Mesodermal cell (in vitro differentiated cells): Measurements from ENCODE around the gene ZNF514.

Experiments
- H3K27ac ChIP-seq: 2 replicates; pipeline ENCODE4 v1.7.0; 2013; ENCODE audit warnings: mild to moderate bottlenecking, low read depth, low read length, moderate library complexity; ENCODE audit not compliant: severe bottlenecking
- H3K36me3 ChIP-seq: 2 replicates; pipeline ENCODE4 v1.7.1; 2013; ENCODE audit warnings: mild to moderate bottlenecking, low read length, moderate library complexity; ENCODE audit not compliant: control insufficient read depth, insufficient read depth
- H3K4me1 ChIP-seq: one replicate; pipeline ENCODE4 v1.7.1; 2013; ENCODE audit warnings: mild to moderate bottlenecking, low read length; ENCODE audit not compliant: insufficient read depth, control insufficient read depth, poor library complexity, severe bottlenecking
- H3K4me3 ChIP-seq: 2 replicates; pipeline ENCODE4 v1.7.0; 2013; ENCODE audit warnings: low read length, control low read depth, mild to moderate bottlenecking; ENCODE audit not compliant: insufficient read depth, poor library complexity, severe bottlenecking; ENCODE audit errors: extremely low read depth
- H3K9me3 ChIP-seq: 2 replicates; pipeline ENCODE4 v1.7.1; 2013; ENCODE audit warnings: mild to moderate bottlenecking, low read length, moderate library complexity; ENCODE audit not compliant: control insufficient read depth
- WGBS, 2 experiments: methylation state at CpG; one replicate each; pipeline ENCODE4 v1.1.5; 2013; ENCODE audit warnings: missing lambda C conversion rate in 2 of 2; ENCODE audit not compliant: insufficient coverage in 2 of 2; 5-methylcytosine and 5-hydroxymethylcytosine counted together

Gene ZNF514

GRCh38 chr2:95138702-95139101 lies 20.9 kb downstream of the ZNF514 start:
- Histone ChIP-seq H3K36me3 (peaks cover 2% of the 10 kb centered on the region), H3K4me3 (no peak overlapping the region), H3K9me3 (peaks cover 16% of the 10 kb centered on the region), H3K4me1 (no peaks in the 10 kb centered on the region), H3K27ac (no peak overlapping the region)
- 40 to 90% methylated on average over 1 of the region's 1 CpG for WGBS, 2 experiments

- H3K36me3 ChIP-seq: peaks cover 8% of the 10 kb centered on the region
- H3K9me3 ChIP-seq: no peaks in the 10 kb centered on the region
- H3K4me3 ChIP-seq: peak overlapping the region; percentile 92
- WGBS, 2 experiments: 25 to 38% methylated on average over 3 of the region's 5 CpGs
- H3K4me1 ChIP-seq: no peaks in the 10 kb centered on the region
- no peak overlapping the region for H3K27ac ChIP-seq
Measured at GRCh38 chr2:95122197-95122551, 37.5 kb downstream of the ZNF514 start.

- H3K9me3 ChIP-seq: no peaks in the 10 kb centered on the region
- WGBS, 2 experiments: 0 to 1% methylated on average over 58 to 69 of the region's 86 CpGs
- H3K27ac ChIP-seq: peak within 1 kb of the TSS; percentile 95
Measured at GRCh38 chr2:95121407-95122196, 38.0 kb downstream of the ZNF514 start, which contains the start of gene MRPS5. Gene MRPS5 (minus strand): TSS chr2:95121808. CDS start chr2:95121791, 17 bp downstream.

GRCh38 chr2:95121093-95121406 lies 38.6 kb downstream of the ZNF514 start:
- Histone ChIP-seq H3K4me1 (no peaks in the 10 kb centered on the region), H3K9me3 (no peaks in the 10 kb centered on the region), H3K4me3 (peak overlapping the region; percentile 92), H3K36me3 (peaks cover 12% of the 10 kb centered on the region), H3K27ac (no peak overlapping the region)
- WGBS, 2 experiments: 1% methylated on average over 9 to 10 of the region's 11 CpGs

More at GRCh38 chr2:95121407-95122196, 38.0 kb downstream of the ZNF514 start, which contains the start of gene MRPS5:
- Histone ChIP-seq H3K4me1 (no peaks in the 10 kb centered on the region), H3K4me3 (peak within 1 kb of the TSS; percentile 92), H3K36me3 (peaks cover 12% of the 10 kb centered on the region)

- 44 to 58% methylated on average over 4 to 7 of the region's 7 CpGs for WGBS, 2 experiments
- Histone ChIP-seq H3K4me3 (no peak overlapping the region), H3K36me3 (peaks cover 58% of the 10 kb centered on the region), H3K27ac (no peak overlapping the region), H3K9me3 (no peaks in the 10 kb centered on the region), H3K4me1 (no peaks in the 10 kb centered on the region)
Measured at GRCh38 chr2:95115418-95115817, 44.2 kb downstream of the ZNF514 start.

- H3K27ac ChIP-seq: no peak overlapping the region
- 86 to 99% methylated on average over 5 of the region's 7 CpGs for WGBS, 2 experiments
- no peaks in the 10 kb centered on the region for H3K9me3 ChIP-seq
- peaks cover 69% of the 10 kb centered on the region for H3K36me3 ChIP-seq
- H3K4me3 ChIP-seq: no peak overlapping the region
- no peaks in the 10 kb centered on the region for H3K4me1 ChIP-seq
Measured at GRCh38 chr2:95113464-95113863, 46.2 kb downstream of the ZNF514 start.

GRCh38 chr2:95110395-95110794 lies 49.3 kb downstream of the ZNF514 start:
- Histone ChIP-seq H3K4me3 (no peak overlapping the region), H3K9me3 (no peaks in the 10 kb centered on the region), H3K4me1 (no peaks in the 10 kb centered on the region), H3K36me3 (peaks cover 91% of the 10 kb centered on the region), H3K27ac (no peak overlapping the region)

GRCh38 chr2:95109260-95109659 lies 50.4 kb downstream of the ZNF514 start:
- no peak overlapping the region for H3K27ac ChIP-seq
- no peak overlapping the region for H3K4me3 ChIP-seq
- H3K36me3 ChIP-seq: peaks cover 94% of the 10 kb centered on the region
- H3K4me1 ChIP-seq: no peaks in the 10 kb centered on the region
- 87 to 90% methylated on average over 2 to 4 of the region's 6 CpGs for WGBS, 2 experiments
- no peaks in the 10 kb centered on the region for H3K9me3 ChIP-seq

GRCh38 chr2:95106081-95106480 lies 53.6 kb downstream of the ZNF514 start:
- WGBS, 2 experiments: 100% methylated on average over 2 of the region's 2 CpGs
- Histone ChIP-seq H3K27ac (no peak overlapping the region), H3K4me3 (no peak overlapping the region), H3K36me3 (peaks cover 90% of the 10 kb centered on the region), H3K4me1 (no peaks in the 10 kb centered on the region), H3K9me3 (no peaks in the 10 kb centered on the region)

- Histone ChIP-seq H3K36me3 (peaks cover 90% of the 10 kb centered on the region), H3K4me3 (no peak overlapping the region), H3K27ac (no peak overlapping the region), H3K4me1 (no peaks in the 10 kb centered on the region), H3K9me3 (no peaks in the 10 kb centered on the region)
- WGBS, 2 experiments: 93 to 99% methylated on average over 3 to 6 of the region's 8 CpGs
Measured at GRCh38 chr2:95104606-95105005, 55.0 kb downstream of the ZNF514 start.

- Histone ChIP-seq H3K27ac (no peak overlapping the region), H3K9me3 (peaks cover 5% of the 10 kb centered on the region), H3K36me3 (peaks cover 59% of the 10 kb centered on the region), H3K4me1 (no peaks in the 10 kb centered on the region), H3K4me3 (no peak overlapping the region)
- WGBS, 2 experiments: 100% methylated on average over 2 of the region's 2 CpGs
Measured at GRCh38 chr2:95099910-95100309, 59.7 kb downstream of the ZNF514 start.
